ENCODE measurements around the gene FBXL15.

The FBXL15 gene

GRCh38 chr10:102467971-102468438 is 47.4 kb downstream of the FBXL15 start:
- Histone ChIP-seq H3K36me3 (ENCODE audit: insufficient read depth, low read length) (no peaks in the 10 kb centered on the region), H3K27me3 (ENCODE audit: insufficient read depth, low read length) (no peaks in the 10 kb centered on the region), H3K9me3 (ENCODE audit: low read length) (no peaks in the 10 kb centered on the region), H2AFZ (ENCODE audit: low read depth, low read length) (no peak overlapping the region), H3K4me3 (ENCODE audit: low read length) (no peak overlapping the region), H3K4me1 (ENCODE audit: insufficient read depth, low read length) (peaks cover under 1% of the 10 kb centered on the region)

GRCh38 chr10:102468683-102469082 is 48.0 kb downstream of the FBXL15 start:
- H3K27me3 ChIP-seq (ENCODE audit: insufficient read depth, low read length), result no peaks in the 10 kb centered on the region
- H2AFZ ChIP-seq (ENCODE audit: low read depth, low read length), result no peak overlapping the region
- no peak overlapping the region for H3K4me3 ChIP-seq (ENCODE audit: low read length)
- H3K9me3 ChIP-seq (ENCODE audit: low read length), result no peaks in the 10 kb centered on the region
- no peaks in the 10 kb centered on the region for H3K36me3 ChIP-seq (ENCODE audit: insufficient read depth, low read length)
- no peaks in the 10 kb centered on the region for H3K4me1 ChIP-seq (ENCODE audit: insufficient read depth, low read length)

- Histone ChIP-seq H3K9me3 (ENCODE audit: low read length) (no peaks in the 10 kb centered on the region), H3K36me3 (ENCODE audit: insufficient read depth, low read length) (peaks cover 4% of the 10 kb centered on the region), H3K27me3 (ENCODE audit: insufficient read depth, low read length) (no peaks in the 10 kb centered on the region), H3K4me3 (ENCODE audit: low read length) (no peak overlapping the region), H2AFZ (ENCODE audit: low read depth, low read length) (no peak overlapping the region), H3K4me1 (ENCODE audit: insufficient read depth, low read length) (no peaks in the 10 kb centered on the region)
These were observed 50.2 kb downstream of the FBXL15 start for GRCh38 chr10:102470579-102471546.

All from neuron (in vitro differentiated cells).